HG02642 (cell line): ENCODE measurements around the gene PRDM1.

Source experiments
- ATAC-seq: cut with Tn5 transposase; IDR thresholded peaks from one replicate; pipeline ENCODE4 v1.9.1; 2021; ENCODE audit warnings: mild to moderate bottlenecking; ENCODE audit not compliant: unreplicated experiment, poor library complexity

PRDM1 gene

GRCh38 chr6:106113256-106113959, 27.3 kb downstream of the PRDM1 start:
- ATAC-seq, result no peak

- peak; percentile 86 for ATAC-seq
These were observed 28.4 kb downstream of the PRDM1 start for GRCh38 chr6:106114492-106114891.

- ATAC-seq, result no peak
These were observed 29.1 kb downstream of the PRDM1 start for GRCh38 chr6:106115286-106115685.

GRCh38 chr6:106116125-106116832, 30.1 kb downstream of the PRDM1 start:
- no peak for ATAC-seq

- no peak for ATAC-seq
These were observed 31.4 kb downstream of the PRDM1 start for GRCh38 chr6:106117579-106117978.

GRCh38 chr6:106118835-106119431, 32.8 kb downstream of the PRDM1 start:
- ATAC-seq, result no peak

- ATAC-seq, result no peak
These were observed 33.4 kb downstream of the PRDM1 start for GRCh38 chr6:106119546-106119945.

GRCh38 chr6:106120006-106120405, 33.9 kb downstream of the PRDM1 start:
- ATAC-seq, result no peak

- ATAC-seq, result no peak
These were observed 34.3 kb downstream of the PRDM1 start for GRCh38 chr6:106120406-106120805.

GRCh38 chr6:106122306-106122918, 36.3 kb downstream of the PRDM1 start:
- ATAC-seq, result no peak

GRCh38 chr6:106122938-106123656, 37.0 kb downstream of the PRDM1 start:
- ATAC-seq, result no peak

- no peak for ATAC-seq
These were observed 37.9 kb downstream of the PRDM1 start for GRCh38 chr6:106124015-106124414.

GRCh38 chr6:106124437-106125430, 38.6 kb downstream of the PRDM1 start:
- no peak for ATAC-seq

- peak; percentile 73 for ATAC-seq
These were observed 39.8 kb downstream of the PRDM1 start for GRCh38 chr6:106125925-106126435.

GRCh38 chr6:106126482-106126881, 40.3 kb downstream of the PRDM1 start:
- ATAC-seq, result peak; percentile 18

GRCh38 chr6:106128981-106129781, 43.0 kb downstream of the PRDM1 start:
- ATAC-seq, result no peak

- ATAC-seq, result no peak
These were observed 46.1 kb downstream of the PRDM1 start for GRCh38 chr6:106132153-106132698.

- no peak for ATAC-seq
These were observed 46.9 kb downstream of the PRDM1 start for GRCh38 chr6:106133040-106133439.
